HUES6 (cell line): ENCODE data around the gene RBCK1.

ENCODE experiments used
- H3K27ac ChIP-seq: 2 replicates; pipeline ENCODE4 v1.7.0; 2013; ENCODE audit warnings: low read depth, mild to moderate bottlenecking, low read length, inconsistent platforms
- H3K27me3 ChIP-seq: 2 replicates; pipeline ENCODE4 v1.6.1; 2013; ENCODE audit warnings: low read length; ENCODE audit not compliant: control insufficient read depth, insufficient read depth
- H3K36me3 ChIP-seq: 2 replicates; pipeline ENCODE4 v1.6.1; 2013; ENCODE audit warnings: low read length; ENCODE audit not compliant: control insufficient read depth, insufficient read depth
- H3K4me1 ChIP-seq: 2 replicates; pipeline ENCODE4 v1.6.1; 2013; ENCODE audit warnings: low read length; ENCODE audit not compliant: control insufficient read depth, insufficient read depth
- H3K4me3 ChIP-seq: 2 replicates; pipeline ENCODE4 v1.5.1; 2013; ENCODE audit warnings: low read depth, low read length
- H3K9ac ChIP-seq: one replicate; pipeline ENCODE4 v1.6.1; 2013; ENCODE audit warnings: mild to moderate bottlenecking, low read length
- H3K9me3 ChIP-seq: 2 replicates; pipeline ENCODE4 v1.6.1; 2013; ENCODE audit warnings: low read depth, low read length; ENCODE audit not compliant: control insufficient read depth, insufficient read depth

The RBCK1 gene

DNA sequence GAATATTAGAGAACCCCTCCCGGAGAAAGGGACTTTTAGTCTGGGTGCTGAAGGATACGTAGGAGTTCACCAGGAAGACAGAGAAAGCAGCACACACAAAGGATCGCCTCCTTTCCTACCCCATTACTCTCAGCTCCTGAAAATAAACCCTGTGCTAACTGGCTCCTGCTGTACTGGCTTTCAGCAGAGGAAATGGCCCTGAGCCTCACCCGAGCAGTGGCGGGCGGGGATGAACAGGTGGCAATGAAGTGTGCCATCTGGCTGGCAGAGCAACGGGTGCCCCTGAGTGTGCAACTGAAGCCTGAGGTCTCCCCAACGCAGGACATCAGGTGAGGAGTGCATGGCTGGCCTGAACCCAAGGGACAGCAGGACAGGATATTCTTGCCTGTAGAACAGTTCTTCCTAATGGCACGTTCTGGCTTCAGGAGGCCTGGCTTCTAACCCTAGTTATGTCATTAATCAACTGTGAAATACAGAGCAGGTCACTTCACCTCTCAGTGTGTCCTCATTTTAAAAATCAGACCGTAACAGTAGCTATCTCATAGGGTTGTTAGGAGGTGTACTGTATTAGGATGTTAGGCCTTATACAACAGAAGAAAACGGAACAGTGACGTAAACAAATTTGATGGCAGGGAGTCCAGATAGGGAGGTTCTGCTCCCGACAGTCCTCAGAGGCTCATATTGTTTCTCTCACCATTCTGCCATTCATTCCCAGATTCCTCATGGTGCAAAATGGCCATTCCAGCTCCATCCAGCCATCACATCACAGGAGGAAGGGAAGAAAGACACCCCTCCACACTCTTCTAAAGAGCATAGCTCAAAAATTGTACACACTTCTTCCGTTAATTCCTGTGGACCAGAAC, 1.8 kb downstream of the RBCK1 start:
- peaks cover 14% of the 10 kb centered on the region for H3K4me1 ChIP-seq
- no peak overlapping the region for H3K27ac ChIP-seq
- peaks cover 36% of the 10 kb centered on the region for H3K36me3 ChIP-seq
- peak overlapping the region; percentile 100; the same call in 1 of the 2 replicates for H3K4me3 ChIP-seq
- H3K9ac ChIP-seq = no peak overlapping the region
- no peaks in the 10 kb centered on the region for H3K27me3 ChIP-seq
- H3K9me3 ChIP-seq = 0 out of 2 replicates have a peak, but pooled peaks cover 2% of the 10 kb centered on the region

DNA sequence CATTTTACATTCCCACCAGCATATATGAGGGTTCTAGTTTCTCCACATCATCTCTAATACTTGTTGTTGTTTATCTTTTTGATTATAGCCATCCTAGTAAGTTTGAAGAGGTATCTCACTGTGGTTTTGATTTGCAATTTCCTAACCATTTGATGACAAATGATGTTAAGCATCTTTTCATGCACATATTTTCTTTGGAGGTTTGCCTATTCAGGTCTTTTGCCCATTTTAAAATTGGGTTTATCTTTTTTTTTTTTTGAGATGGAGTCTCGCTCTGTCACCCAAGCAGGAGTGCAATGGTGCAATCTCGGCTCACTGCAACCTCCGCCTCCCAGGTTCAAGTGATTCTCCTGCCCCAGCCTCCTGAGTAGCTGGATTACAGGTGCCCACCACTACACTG, 4.0 kb downstream of the RBCK1 start:
- H3K9me3 ChIP-seq = 0 out of 2 replicates have a peak, but pooled peaks cover 2% of the 10 kb centered on the region
- H3K9ac ChIP-seq = no peak overlapping the region
- no peak overlapping the region for H3K4me3 ChIP-seq
- peaks cover 8% of the 10 kb centered on the region for H3K4me1 ChIP-seq
- H3K27ac ChIP-seq = no peak overlapping the region
- H3K36me3 ChIP-seq = peaks cover 47% of the 10 kb centered on the region
- H3K27me3 ChIP-seq = no peaks in the 10 kb centered on the region

DNA sequence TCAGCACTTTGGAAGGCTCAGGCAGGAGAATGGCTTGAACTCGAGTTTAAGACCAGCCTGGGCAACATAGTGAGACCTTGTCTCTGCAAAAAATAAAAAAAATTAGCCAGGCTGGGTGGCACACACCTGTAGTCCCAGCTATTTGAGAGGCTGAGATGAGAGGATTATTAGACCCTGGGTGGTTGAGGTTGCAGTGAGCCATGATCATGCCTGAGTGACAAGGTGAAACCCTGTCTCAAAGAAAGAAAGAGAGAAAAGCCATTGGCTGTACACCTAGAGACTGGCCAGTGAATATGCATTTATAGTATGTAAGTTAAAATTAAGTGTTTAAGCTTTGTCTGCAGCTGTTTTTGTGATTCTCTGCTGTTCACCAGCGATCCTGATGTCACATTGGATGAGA, 6.1 kb downstream of the RBCK1 start:
- Histone ChIP-seq H3K9me3 (0 out of 2 replicates have a peak, but pooled peaks cover 2% of the 10 kb centered on the region), H3K27ac (no peak overlapping the region), H3K27me3 (no peaks in the 10 kb centered on the region), H3K9ac (no peak overlapping the region), H3K4me1 (peaks cover 4% of the 10 kb centered on the region), H3K4me3 (no peak overlapping the region), H3K36me3 (peaks cover 64% of the 10 kb centered on the region)

DNA sequence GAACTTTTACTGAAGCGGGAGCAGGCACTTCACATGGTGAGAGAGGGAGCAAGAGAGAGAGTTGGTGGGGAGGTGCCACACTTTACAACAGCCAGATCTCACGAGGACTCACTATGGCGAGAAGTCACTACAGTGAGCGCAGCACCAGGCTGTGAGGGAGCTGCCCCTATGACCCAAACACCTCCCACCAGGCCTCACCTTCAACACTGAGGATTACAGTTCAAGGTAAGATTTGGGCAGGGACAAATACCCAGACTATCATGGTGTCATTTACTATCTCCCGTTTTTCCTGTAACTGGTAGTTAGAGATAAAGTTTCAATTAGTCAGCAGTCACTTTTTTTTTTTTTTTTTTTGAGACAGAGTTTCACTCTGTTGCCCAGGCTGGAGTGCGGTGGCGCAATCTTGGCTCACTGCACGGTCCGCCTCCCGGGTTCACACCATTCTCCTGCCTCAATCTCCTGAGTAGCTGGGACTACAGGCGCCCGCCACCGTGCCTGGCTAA, 7.8 kb downstream of the RBCK1 start:
- H3K9ac ChIP-seq = no peak overlapping the region
- H3K27me3 ChIP-seq = no peaks in the 10 kb centered on the region
- no peaks in the 10 kb centered on the region for H3K4me1 ChIP-seq
- 0 out of 2 replicates have a peak, but pooled peaks cover 2% of the 10 kb centered on the region for H3K9me3 ChIP-seq
- no peak overlapping the region for H3K4me3 ChIP-seq
- peaks cover 65% of the 10 kb centered on the region for H3K36me3 ChIP-seq
- H3K27ac ChIP-seq = no peak overlapping the region

DNA sequence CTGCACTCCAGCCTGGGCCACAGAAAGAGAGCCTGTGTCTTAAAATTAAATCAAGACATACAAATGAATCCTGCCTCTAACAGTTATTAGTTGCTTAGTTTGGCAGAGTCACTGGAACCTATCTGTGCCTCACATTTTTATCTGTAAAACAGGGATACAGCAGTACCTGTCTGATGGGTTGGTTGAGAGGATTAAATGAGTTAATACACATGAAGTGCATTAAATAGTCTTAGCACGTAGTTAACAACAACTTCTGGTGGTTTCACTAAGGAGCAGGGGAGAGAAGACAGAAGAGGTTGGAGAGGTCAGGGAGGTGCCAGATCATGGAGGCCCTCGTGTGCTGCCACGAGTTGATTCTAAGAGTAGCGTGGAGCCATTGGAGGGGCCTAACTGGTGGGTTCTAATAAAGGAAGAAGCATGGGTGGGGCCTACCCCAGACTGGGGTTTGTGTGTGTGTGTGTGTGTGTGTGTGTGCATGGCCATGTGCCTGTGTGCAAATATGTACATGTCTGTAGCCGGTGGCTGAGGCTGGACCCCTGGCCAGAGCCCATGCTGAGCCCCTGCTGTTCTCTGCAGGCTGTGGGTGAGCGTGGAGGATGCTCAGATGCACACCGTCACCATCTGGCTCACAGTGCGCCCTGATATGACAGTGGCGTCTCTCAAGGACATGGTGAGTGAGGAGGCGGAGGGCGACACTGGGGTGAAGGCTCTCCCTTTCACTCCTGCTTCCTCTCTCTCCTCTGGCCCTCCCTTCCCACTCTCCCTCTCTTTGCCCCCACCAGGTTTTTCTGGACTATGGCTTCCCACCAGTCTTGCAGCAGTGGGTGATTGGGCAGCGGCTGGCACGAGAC, 9.1 kb downstream of the RBCK1 start:
- no peaks in the 10 kb centered on the region for H3K27me3 ChIP-seq
- H3K4me1 ChIP-seq = no peaks in the 10 kb centered on the region
- peaks cover 67% of the 10 kb centered on the region for H3K36me3 ChIP-seq
- no peak overlapping the region for H3K9ac ChIP-seq
- no peak overlapping the region for H3K4me3 ChIP-seq
- H3K27ac ChIP-seq = no peak overlapping the region
- H3K9me3 ChIP-seq = no peaks in the 10 kb centered on the region

DNA sequence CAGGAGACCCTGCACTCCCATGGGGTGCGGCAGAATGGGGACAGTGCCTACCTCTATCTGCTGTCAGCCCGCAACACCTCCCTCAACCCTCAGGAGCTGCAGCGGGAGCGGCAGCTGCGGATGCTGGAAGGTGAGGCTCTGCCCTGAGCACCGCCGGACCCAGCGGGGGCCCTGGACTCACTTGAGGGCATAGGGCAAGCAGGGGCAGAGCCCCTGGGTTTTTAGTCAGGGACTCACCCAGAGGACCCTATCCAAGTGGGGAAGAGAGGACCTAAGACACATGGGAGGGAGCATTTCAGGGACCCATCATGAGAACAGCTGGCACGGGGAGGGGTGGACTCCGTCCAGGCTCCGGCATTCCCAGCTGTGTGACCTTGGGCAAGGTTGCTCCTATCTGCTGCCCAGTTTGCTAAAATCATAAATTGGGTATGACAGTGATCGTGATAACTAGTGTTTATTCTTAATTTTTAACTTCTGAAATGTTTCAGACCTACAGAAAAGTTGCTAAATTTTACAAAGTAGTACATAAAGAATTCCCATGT, 9.8 kb downstream of the RBCK1 start:
- Histone ChIP-seq H3K4me3 (no peak overlapping the region), H3K4me1 (no peaks in the 10 kb centered on the region), H3K9ac (no peak overlapping the region), H3K36me3 (peaks cover 68% of the 10 kb centered on the region), H3K27me3 (no peaks in the 10 kb centered on the region), H3K27ac (no peak overlapping the region), H3K9me3 (no peaks in the 10 kb centered on the region)

DNA sequence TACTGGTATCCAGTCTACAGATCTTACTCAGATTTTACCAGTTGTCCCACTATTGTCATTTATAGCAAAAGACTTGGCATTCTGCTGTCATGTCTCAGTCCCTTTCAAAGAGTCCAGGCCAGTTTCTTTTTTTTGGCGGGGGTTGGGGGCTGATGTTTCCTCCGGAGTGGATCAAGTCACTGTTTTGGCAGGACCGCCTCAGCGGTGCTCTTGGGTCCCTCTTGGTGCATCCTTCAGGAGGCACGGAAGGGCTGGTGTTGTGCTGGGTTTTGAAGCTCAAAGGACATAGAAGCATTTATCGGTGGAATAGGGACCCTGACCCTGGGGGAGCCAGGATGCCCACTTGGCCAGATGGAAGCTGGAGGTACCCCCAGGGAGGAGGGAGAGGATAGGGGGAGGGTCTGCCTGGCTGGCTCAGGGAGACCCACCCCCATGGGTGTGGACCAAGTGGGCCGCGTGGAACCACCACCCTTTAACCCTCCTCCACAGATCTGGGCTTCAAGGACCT, 10.8 kb downstream of the RBCK1 start:
- H3K27ac ChIP-seq = no peak overlapping the region
- H3K27me3 ChIP-seq = no peaks in the 10 kb centered on the region

DNA sequence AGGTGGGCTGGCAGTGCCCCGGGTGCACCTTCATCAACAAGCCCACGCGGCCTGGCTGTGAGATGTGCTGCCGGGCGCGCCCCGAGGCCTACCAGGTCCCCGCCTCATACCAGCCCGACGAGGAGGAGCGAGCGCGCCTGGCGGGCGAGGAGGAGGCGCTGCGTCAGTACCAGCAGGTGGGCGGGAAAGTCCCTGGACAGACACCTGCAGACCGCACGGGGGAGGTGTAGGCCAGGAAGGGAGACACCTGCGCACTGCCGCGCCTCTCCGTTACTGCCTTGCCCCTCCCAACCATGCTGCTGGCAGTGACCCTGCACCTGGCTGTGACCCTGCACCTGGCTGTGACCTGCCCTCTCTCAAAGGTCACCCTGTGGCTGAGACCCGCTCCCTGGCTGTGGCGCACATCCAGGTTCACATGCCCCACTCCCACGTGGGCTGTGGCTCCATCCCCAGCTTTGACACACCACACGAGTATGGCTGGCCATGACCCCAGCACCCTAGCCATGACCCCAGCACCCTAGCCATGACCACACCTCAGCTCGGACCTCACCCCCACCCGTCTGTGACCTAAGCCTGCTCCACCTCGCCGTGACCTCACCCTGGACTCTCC, 11.6 kb downstream of the RBCK1 start:
- Histone ChIP-seq H3K36me3 (peaks cover 72% of the 10 kb centered on the region), H3K9ac (no peak overlapping the region), H3K4me3 (no peak overlapping the region), H3K4me1 (no peaks in the 10 kb centered on the region), H3K27me3 (no peaks in the 10 kb centered on the region), H3K27ac (no peak overlapping the region), H3K9me3 (no peaks in the 10 kb centered on the region)

More for the DNA sequence above, 10.8 kb downstream of the RBCK1 start:
- no peaks in the 10 kb centered on the region for H3K9me3 ChIP-seq
- no peak overlapping the region for H3K4me3 ChIP-seq
- H3K36me3 ChIP-seq = peaks cover 69% of the 10 kb centered on the region
- H3K9ac ChIP-seq = no peak overlapping the region
- no peaks in the 10 kb centered on the region for H3K4me1 ChIP-seq

DNA sequence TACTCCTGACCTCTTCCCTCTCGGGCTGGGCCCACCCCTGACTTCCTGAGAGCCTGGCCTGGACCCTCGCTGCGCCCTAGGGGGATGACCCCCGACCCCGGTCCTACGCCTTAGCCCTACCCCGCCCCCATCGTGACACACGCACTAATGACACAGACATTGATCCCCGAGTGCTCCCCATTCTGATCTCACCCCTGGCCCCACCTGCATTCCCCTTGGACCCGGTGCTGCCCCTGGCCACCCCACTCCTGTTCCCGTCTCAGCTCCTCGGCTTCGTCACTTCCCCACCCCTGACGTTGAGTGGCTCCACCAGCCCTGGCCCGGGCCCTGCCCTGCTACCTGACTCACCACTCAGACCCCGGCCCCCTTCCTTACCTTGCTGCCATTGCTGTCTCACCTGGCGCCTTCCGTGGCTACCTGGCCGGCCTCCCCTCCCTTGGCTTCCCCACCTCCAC, 12.1 kb downstream of the RBCK1 start:
- Histone ChIP-seq H3K36me3 (peaks cover 70% of the 10 kb centered on the region), H3K9me3 (no peaks in the 10 kb centered on the region), H3K4me1 (no peaks in the 10 kb centered on the region), H3K27ac (no peak overlapping the region), H3K9ac (no peak overlapping the region), H3K4me3 (no peak overlapping the region), H3K27me3 (no peaks in the 10 kb centered on the region)

DNA sequence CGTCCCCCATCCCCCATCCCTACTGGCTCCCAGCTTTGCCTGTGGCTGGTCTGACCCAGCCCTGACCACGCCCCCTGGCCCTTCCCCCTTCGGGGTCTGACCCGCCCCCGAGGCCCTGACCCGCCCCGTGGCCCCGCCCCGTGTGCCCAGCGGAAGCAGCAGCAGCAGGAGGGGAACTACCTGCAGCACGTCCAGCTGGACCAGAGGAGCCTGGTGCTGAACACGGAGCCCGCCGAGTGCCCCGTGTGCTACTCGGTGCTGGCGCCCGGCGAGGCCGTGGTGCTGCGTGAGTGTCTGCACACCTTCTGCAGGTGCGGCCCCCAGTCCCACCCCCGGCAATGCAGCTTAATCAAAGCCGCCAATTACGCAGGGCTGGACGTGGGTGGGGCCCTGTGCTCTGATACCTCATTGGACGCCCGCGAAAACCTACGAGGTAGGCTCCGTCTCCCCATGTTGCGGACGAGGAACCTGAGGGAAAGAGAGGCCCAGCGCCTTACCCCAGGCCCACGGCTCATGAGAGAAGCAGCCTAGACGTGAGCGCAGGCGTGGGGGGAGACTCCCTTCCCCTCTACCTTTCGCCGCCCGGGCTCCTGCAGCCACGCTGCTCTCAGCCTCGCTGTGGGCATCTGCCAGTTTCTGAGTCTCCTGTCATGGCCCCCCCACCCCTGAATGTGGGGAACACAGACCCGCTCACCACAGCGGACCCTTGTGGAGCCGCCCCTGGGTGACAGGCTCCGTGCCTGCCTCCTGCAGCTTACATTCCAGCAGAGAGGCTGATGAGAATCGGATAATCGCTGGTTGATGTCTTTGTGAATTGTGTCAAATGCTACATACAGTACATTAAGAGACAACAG, 12.8 kb downstream of the RBCK1 start:
- no peak overlapping the region for H3K4me3 ChIP-seq
- peaks cover 63% of the 10 kb centered on the region for H3K36me3 ChIP-seq
- no peak overlapping the region for H3K9ac ChIP-seq
- H3K27ac ChIP-seq = no peak overlapping the region
- H3K27me3 ChIP-seq = no peaks in the 10 kb centered on the region
- H3K4me1 ChIP-seq = no peaks in the 10 kb centered on the region
- no peaks in the 10 kb centered on the region for H3K9me3 ChIP-seq
